Body of pancreas (tissue), 4 donors: ENCODE results near the gene NXT1. TPM values are rescaled to one million over a fixed set of nuclear protein-coding genes. Genes with fewer than 3 reads are reported as not detected.

ENCODE experiments used
- ATAC-seq: fragments of 150-250 bp; one replicate; pipeline ENCODE4 v1.9.1; 2016
- DNase-seq, 4 donors: peaks; one replicate each; pipeline ENCODE4 v3.0.0-alpha.2; 2019
- H3K27ac ChIP-seq, 4 donors: fragments of 200-600 bp; sonication (generic); 1 replicate in 3 of 4; 2 replicates in 1 of 4; pipeline versions ENCODE4 v1.5.1 to v1.6.1; 2016 to 2019; ENCODE audit warnings: mild to moderate bottlenecking in 1 of 4, mixed read lengths in 1 of 4, moderate library complexity in 1 of 4
- H3K27me3 ChIP-seq, 2 donors: fragments of 200-600 bp; sonication (generic); one replicate each; pipeline ENCODE4 v1.6.0; 2016; ENCODE audit warnings: mild to moderate bottlenecking in 1 of 2
- H3K36me3 ChIP-seq, 2 donors: fragments of 200-600 bp; sonication (generic); replicated peaks in 1 of 2; 2 replicates each; pipeline ENCODE4 v1.5.1; 2016; ENCODE audit warnings: low read depth in 2 of 2; ENCODE audit not compliant: insufficient read depth in 1 of 2
- H3K4me1 ChIP-seq: fragments of 200-600 bp; sonication (generic); one replicate; pipeline ENCODE4 v1.6.0; 2016
- H3K4me3 ChIP-seq, 2 donors: fragments of 200-600 bp; sonication (generic); 1 replicate in 1 of 2; 2 replicates in 1 of 2; pipeline ENCODE4 v1.5.1; 2016 to 2019
- H3K9me3 ChIP-seq, 3 donors: fragments of 200-600 bp; sonication (generic); 1 replicate in 2 of 3; 2 replicates in 1 of 3; pipeline ENCODE4 v1.5.1; 2016
- CTCF ChIP-seq, 7 experiments: fragments of 450-650 bp in 4 of 7; fragments of 200-600 bp in 3 of 7; sonication (generic) in 3 of 7; IDR thresholded peaks; one replicate each; pipeline ENCODE4 v1.5.1; 2016 to 2019; ENCODE audit warnings: antibody characterized with exemption in 7 of 7
- POLR2A ChIP-seq, 3 donors: fragments of 450-650 bp; IDR thresholded peaks; one replicate each; pipeline ENCODE4 v1.6.1; 2016; ENCODE audit warnings: antibody characterized with exemption in 3 of 3, mild to moderate bottlenecking in 2 of 3
- WGBS, 2 donors: methylation state at CpG; one replicate each; pipeline ENCODE4 v1.1.5; 2017; 5-methylcytosine and 5-hydroxymethylcytosine counted together
- intact Hi-C: fragments of 100-400 bp; cut with DNase I; formaldehyde crosslinking; loops from one replicate; pipeline ENCODE4 v1.15.1; 2023
- total RNA-seq, 2 donors: library from RNA; depleted of rRNA; stranded (reverse); fragments of >200 nt; gene quantifications; one replicate each; pipeline ENCODE4 v1.1.0, GENCODE V29; 2016

NXT1 gene
- total RNA-seq, 2 donors from 2014 or later, result 6.5 to 16.2 TPM

GRCh38 chr20:23325107-23325506, 25.5 kb upstream of the NXT1 start:
- intact Hi-C loops, result no loop called here
- H3K4me3 ChIP-seq, result no peak overlapping the region
- DNase-seq (no peak), ATAC-seq (no peak)
- H3K27me3 ChIP-seq, result no peaks in the 10 kb centered on the region
- no peaks in the 10 kb centered on the region for H3K9me3 ChIP-seq
- H3K36me3 ChIP-seq, result no peaks in the 10 kb centered on the region
- WGBS, 2 donors, result 42 to 50% methylated on average over 3 of the region's 3 CpGs
- TF ChIP-seq POLR2A (IDR thresholded peaks at IDR 0.05), result no peak
- no peak for TF ChIP-seq CTCF (IDR thresholded peaks at IDR 0.05)
- no peaks in the 10 kb centered on the region for H3K4me1 ChIP-seq
- no peak overlapping the region for H3K27ac ChIP-seq

- Histone ChIP-seq H3K9me3 (no peaks in the 10 kb centered on the region), H3K4me1 (no peaks in the 10 kb centered on the region), H3K27me3 (no peaks in the 10 kb centered on the region), H3K36me3 (no peaks in the 10 kb centered on the region), H3K27ac (no peak overlapping the region), H3K4me3 (no peak overlapping the region)
- DNase-seq (no peak), ATAC-seq (no peak)
- WGBS, 2 donors, result 65 to 75% methylated on average over 2 to 8 of the region's 8 CpGs
- TF ChIP-seq CTCF (IDR thresholded peaks at IDR 0.05), result no peak
- TF ChIP-seq POLR2A (IDR thresholded peaks at IDR 0.05), result no peak
- intact Hi-C loops, result no loop called here
Measured at GRCh38 chr20:23326774-23327173, 23.8 kb upstream of the NXT1 start.

- H3K4me3 ChIP-seq, result no peak overlapping the region
- no peaks in the 10 kb centered on the region for H3K4me1 ChIP-seq
- 78 to 85% methylated on average over 14 to 15 of the region's 15 CpGs for WGBS, 2 donors
- H3K9me3 ChIP-seq, result no peaks in the 10 kb centered on the region
- ATAC-seq (no peak), DNase-seq (no peak)
- no peaks in the 10 kb centered on the region for H3K36me3 ChIP-seq
- TF ChIP-seq POLR2A (IDR thresholded peaks at IDR 0.05), result no peak
- TF ChIP-seq CTCF (IDR thresholded peaks at IDR 0.05), result no peak
- no peak overlapping the region for H3K27ac ChIP-seq
- H3K27me3 ChIP-seq, result no peaks in the 10 kb centered on the region
- intact Hi-C loops, result no loop called here
Measured at GRCh38 chr20:23327617-23328333, 22.8 kb upstream of the NXT1 start.

GRCh38 chr20:23331450-23332350, 18.9 kb upstream of the NXT1 start:
- H3K9me3 ChIP-seq, result no peaks in the 10 kb centered on the region
- intact Hi-C loops, result no loop called here
- WGBS, 2 donors, result 61 to 62% methylated on average over 8 of the region's 8 CpGs
- ATAC-seq (no peak), DNase-seq (no peak)
- TF ChIP-seq CTCF (IDR thresholded peaks at IDR 0.05) (no peak), POLR2A (IDR thresholded peaks at IDR 0.05) (no peak)
- no peaks in the 10 kb centered on the region for H3K27me3 ChIP-seq
- no peak overlapping the region for H3K27ac ChIP-seq
- H3K4me3 ChIP-seq, result no peak overlapping the region
- H3K36me3 ChIP-seq, result no peaks in the 10 kb centered on the region
- H3K4me1 ChIP-seq, result no peaks in the 10 kb centered on the region
